DLD1 (cell line): ENCODE data around the gene PEX10.

ENCODE experiments used
- in situ Hi-C: cut with HindIII; loops from 2 replicates; pipeline ENCODE4 v1.10.0; 2017; ENCODE audit warnings: low sequenced_read_pairs

PEX10 gene

DNA sequence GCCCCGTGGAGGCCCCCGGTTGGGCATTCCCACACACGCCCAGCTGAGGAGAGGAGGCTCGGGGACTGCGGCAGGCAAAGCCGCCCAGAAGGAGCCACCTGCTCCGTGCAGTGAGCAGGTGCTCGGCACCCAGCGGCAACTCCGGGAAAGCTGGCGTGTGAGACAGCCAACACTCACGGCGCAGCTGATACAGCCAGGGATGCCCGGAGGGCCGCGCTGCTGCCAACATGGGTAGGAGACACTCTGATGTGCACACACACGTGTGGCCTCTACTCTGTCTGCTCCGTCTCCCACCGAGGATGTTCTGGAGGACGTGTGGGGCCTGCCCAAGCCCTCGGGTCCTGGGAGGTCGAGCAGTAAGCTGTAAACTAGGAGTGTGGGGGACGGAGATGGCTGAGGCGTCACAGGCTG is 33.9 kb downstream of the PEX10 start:
- in situ Hi-C loops = no loop called here

DNA sequence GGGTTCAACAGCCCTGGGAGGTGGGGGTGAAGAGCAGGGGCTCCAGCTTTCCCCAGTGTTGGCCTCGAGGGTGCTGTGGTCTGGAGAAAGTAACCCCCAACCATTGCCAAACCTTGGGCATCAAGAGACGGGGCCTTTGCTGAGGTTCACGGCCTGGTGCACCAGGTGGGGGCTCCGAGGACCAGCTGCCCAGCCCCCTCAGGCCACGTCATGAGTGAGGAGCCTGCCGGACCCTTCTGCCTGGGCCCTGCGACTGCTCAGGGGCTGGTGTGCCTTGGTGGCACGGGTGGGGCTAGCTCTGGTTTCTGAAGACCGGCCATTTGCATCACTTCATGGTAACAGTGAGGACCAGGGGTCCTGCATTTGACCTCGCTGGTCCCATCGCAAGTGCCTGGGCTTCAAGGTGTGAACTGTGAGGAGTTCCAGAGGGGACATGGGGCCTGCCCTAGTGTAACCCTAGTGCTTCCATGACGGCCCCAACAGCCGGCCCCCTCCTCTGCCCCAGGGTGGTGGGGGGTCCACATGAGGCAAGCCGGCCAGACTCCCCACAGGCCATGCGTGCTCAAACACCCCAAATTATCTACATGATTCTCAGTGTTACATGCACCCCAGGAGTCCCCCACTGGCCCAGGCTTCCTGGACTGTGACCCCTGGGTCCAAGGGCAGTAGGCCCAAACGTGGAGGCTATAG is 34.5 kb downstream of the PEX10 start:
- in situ Hi-C loops = no loop called here

DNA sequence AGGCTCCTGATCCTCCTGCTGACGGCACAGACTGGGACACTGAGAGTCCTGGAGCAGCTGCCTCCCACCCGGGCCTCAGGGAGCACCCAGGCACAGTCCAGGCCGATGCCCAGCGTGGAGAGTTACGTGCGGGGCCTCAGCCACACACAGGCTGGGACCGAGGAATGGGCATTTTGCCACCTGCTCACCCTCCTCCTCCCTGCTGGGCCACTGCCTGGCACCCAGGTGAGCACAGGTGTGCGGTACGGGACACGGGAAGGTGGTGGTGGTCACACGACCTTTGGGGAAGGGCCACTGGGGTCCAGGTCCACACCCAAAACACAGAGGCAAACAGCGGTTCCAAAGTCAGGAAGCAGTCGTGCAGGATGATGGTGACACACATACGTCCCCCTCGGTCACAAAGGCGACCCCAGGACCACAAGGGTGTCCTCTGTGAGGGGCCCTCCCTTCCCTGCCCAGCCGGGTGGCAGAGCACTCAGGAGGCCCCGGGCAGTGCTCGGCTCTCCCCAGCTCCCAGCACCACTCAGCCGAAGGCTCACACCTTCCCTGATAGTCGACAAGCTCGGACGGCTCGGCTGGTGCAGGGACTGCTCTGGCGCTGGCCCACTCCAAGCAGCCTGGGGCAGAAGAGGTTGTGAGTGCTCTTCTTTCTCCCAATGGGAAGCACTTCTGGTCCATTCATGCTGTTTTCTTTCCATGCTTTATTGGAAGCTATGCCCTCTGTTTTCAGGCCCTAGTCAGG is 35.3 kb downstream of the PEX10 start:
- in situ Hi-C loops = no loop called here

DNA sequence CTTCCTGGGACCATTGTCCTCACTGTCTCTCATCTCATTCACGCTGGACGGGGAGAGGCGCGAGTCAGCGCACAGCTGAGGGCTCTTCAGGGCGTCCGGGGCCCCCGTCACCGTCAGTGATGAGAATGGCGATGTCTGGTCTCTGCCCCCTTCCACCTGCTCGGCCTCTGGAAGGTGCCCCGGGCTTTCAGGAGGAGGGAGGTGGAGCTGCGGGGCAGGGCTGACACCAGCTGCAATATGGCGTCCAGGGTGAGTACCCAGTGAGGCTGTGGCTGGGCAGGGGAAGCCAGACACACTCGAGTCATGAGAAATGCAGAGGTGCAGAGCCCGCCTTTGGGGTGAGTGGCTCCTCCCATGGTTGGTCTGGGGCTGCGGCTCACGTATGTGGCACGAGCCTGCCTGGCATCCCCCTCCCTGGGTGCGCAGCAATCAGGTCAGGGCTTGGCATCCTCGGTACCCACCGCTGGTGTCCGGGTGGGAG is 36.1 kb downstream of the PEX10 start:
- in situ Hi-C loops = no loop called here

DNA sequence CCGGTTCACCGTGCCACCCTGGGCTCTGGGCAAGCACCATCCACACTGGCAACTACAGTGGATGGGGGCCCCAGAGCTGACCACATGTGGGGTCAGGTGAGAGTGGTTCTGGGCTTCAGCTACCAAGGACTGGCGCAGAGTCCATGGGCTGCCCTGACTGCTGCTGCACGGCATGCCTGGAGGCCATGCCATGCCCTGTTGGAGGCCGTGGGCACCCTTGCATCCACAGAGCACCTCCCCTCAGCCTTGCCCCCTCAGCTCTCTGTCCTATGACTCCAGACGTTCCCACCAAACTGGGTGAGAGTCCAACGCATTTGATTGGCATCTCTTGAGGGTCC is 36.5 kb downstream of the PEX10 start:
- in situ Hi-C loops = no loop called here

DNA sequence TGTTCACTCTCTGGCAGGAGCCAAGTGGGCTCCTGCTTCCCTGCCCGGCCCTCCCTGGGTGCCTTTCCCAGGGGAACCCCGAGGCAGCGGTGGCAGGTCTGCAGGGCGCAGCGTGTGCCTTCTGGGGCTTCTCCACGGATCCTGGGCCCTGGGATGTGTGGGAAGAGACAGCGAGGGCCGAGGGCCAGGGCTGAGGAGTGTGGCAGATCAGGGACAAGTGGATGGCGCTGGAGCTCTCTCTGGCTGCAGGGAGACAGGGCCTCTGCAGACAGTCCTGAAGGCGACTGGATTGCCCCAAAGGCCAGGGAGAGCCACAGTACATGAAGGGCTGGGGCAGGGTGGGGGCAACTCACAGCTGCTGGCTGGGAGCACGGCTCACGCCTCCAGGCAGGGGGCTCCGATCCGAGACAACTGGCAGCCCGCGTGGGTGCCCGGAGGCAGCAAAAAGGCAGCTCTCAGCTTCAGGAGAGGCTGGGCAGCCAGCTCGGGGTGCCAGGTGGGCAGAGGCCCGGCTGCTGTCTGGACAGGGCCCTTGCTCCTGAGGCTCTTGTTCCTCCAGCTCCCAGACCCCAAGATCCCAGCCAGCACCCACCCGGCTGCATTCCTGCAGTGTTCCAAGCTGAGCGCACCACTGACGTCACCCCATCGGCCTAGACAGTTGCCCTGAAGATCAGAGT is 37.0 kb downstream of the PEX10 start:
- in situ Hi-C loops = no loop called here

DNA sequence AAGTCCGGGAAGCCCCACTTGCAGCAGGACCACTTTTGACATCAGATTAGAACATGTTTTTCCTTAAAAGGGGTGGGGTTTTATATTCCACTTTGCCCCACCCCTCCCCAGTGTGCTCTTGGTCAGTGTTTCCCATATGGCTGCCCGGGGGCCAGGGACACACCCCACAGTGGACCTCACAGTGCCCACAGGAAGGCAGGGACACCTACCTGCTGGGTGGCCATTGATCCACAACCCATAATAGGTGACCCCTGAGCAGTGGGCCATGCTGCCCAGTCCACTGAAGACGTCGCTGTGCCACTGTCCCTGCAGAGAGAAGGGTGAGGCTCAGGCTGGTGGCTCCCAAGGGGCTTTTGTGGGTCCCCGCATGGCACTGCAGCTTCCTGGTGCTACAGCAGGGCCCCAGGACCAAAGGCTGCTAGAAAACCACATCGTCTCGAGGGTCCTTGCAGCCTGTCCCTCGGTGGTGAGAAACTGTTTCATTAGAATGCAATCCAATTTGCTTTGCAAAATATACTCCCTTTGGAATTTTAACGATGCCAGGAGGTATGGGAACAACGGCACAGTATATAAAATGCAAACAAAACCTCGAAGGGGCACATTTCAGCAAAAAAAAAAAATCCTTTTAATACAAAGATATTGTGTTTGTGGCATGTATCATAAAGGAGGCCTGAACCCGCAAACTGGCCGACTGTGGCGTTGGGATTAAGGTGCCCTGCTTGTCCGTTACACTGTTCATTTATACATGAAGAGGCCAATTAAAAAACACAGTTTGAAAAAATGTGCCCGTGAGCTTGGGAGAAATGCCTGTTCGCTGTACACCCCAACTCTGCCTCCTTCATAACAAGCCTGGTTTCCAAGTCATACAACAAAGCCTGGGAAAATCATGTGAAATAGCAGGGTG is 37.9 kb downstream of the PEX10 start:
- in situ Hi-C loops = no loop called here

DNA sequence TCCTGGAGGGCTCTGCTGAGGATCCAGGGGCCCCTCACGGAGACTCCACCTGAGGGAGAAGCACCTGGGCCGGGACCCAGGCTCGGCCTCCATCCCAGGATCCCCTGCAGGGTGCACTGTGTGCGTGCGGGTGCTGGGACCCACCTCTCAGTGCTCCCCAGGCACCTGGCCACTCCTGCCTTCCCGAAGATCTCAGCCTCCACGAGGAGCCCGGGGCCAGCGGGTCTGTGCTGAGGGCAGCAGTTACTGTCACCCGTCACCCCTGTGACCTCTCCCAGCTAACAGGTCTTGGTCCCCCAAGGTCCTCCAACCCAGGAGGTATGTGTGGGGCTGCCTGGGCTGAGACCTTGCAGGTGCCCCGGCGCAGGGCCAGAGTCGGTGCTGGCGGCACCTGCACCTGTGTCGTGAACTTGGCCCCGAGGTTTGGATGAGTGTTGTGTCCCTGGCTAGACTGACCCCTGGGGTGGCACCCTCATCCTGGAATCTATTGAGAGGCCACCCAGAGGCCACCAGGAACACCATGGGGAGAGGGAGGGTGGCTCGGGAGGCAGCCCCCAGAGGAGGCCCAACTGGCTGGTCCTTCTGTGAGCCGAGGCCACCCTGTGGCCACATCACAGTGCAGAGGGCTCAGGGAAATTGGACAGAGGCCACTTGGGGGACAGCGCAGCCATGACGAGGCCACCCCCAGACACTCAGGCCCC is 38.7 kb downstream of the PEX10 start:
- in situ Hi-C loops = no loop called here

DNA sequence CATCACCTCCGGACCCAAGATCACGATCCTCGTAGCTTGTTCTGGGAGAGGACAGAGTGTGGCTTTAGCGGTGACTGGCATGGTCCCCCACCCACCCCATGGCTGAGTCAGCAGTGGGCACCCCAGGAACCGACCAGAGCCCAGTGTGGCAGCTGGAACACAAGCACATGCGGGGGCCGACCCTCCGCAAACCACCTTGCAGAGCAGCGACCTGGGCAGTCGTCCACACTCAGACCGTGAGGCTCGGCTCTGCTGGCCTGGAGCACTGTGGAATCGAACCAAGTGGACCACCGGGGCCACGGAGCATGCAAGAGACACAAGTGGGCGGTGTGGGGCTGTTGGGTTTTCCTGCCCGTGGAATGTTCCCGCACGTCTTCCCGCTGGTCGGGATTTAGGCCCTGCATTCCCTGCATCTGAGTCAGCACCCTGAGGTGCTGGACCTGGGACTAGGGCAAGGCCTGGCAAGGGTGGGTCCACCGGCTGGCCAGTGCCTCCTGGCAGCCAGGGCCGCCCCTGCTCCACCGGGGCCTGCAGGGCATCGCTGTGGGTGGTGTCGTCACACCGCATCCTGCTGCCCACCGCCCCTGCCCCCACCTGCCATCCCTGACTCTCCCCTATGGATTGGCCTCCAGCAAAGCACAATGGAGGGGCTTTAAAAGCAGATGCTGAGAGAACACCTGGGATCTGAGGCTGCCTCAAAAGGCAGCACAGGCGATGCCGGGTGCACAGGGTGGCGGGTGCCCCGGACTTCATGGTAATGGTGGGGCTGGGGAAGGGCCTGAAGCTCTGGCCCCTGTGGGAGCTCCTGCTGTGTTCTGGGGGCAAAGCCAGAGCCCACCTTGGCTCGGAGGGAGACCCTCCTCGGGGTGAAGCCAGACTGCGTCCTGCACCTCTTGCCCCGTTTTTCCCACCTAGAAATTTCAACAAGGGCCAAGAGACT is 39.5 kb downstream of the PEX10 start:
- in situ Hi-C loops = no loop called here

DNA sequence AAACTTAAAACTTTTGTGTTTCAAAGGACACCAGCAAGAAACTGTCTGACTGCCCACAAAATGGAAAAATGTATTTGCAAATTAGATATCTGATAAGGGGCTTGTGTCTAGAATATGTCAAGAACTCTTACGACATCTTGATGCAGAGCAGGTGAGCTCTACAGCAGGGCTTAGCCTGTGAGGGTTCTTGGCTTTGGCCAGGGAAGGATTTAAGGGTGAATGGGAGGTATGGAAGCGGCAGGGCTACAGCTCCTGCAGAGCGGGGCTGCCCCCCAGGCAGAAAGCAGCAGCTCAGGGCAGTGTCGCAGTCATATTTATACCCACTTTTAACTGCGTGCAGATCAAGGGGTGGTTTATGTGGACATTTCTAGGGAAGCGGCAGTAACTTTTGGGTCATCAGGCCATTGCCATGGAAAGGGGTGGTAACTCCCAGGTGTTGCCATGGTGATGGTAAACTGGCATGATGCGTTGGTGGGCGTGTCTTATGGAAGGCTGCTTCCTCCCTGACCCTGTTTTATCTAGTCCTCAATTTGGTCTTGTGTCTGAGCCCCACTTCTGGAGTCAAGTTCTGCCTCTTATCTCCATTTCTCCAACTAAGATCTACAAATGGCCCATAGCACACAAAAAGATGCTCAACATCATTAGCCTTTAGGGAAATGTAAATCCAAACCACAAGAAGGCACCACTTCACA is 44.2 kb downstream of the PEX10 start:
- in situ Hi-C loops = no loop called here

DNA sequence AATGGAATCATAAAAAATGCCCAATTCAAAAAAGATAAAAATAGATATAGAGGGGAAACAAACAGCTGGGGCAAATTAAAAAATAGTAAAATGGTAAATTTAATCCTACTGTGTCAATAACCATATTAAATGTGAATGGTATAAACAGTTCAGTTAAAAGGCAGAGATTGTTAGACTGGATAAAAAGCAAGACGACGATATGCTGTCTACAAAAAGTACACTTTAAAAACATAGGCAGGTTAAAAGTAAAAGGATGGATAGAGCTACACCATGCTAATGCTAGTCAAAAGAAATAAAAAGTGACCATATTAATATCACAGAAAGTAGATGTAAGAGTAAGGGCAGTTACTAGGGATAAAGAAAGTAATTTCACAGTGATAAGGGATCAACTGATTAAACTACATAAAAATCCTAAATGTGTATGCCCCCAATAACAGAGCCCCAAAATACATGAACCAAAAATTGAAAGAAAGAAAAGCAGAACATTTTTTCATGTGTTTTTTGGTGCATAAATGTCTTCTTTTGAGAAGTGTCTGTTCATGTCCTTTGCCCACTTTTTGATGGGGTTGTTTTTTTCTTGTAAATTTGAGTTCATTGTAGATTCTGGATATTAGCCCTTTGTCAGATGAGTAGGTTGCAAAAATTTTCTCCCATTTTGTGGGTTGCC is 48.4 kb downstream of the PEX10 start:
- in situ Hi-C loops = no loop called here

DNA sequence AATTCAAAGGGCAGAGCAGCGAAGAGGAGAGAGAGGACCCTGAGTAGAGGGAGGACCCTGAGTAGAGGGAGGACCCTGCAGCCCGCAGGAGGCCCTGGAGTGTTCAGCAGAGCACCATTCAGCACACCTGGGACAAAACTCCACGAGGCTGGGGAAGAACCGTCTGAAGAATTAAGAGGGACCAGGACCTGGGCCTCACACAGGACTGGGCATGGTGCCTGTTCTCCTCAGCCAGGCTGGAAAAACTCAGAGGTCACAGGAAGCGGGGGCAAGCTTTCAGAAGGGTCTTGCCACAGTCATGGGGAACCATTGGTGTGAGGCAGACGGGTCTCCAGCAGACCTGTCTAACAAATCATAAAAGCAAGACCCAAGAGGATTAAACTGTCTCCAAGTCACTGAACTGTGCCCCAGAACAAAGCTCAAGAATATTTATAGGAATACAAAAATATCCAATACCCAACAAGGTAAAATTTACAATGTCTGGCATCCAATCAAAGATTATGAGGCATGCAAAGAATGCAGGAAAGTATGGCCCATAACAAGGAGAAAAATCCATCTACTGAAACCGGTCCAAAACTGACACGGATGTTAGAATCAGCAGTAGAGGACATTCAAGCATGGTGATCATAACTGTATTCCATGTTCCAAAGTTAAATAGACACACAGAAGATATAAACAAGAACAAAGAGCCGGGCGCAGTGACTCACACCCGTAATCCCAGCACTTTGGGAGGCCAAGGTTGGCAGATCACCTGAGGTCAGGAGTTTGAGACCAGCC is 51.6 kb downstream of the PEX10 start:
- in situ Hi-C loops = no loop called here

DNA sequence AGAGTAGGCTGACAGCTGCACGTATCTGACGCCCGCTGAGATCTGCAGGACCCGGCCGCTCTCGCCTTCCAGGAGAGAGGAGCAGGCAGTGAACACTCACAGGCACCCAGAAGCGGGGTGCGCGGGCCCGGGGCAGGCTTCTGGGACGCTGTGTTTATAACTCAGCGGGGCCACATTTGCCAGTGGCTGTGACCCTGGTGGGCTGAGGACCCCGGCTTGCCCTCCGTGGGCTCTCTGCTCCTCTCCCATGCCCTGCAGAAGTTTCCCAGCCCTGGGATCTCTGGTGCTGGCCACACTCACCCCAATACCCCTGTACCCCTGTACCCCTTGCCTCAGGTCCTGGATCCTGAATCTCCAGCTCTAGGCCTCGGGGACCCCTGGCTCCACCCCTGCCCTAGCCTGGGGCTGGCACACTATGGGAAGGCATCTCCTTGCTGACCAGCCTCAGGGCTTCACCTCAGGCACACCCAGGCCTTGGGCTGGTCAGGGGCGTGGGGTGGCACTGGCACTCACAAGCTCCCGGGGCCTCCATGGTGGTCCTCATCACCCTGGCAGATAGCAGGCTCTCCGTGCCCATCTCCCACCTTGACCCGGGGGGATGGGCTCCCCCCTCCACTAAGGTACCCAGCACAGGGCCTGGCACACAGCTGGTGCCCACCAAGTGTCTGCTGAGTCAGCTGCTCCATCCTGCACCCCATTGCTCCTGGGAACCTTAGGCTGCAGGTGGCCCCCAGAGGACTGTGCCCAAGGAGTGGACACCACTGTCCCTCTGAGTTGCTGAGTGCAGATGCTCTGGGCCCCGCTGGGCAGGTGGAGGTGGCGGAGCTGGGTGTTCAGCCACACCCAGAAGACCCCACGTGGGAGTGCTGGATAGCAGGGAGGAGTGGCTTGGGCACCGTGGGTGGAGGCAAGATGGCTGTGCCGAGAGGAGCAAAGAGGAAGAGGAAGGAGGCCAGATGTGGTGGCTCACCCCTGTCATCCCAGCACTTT is 53.4 kb downstream of the PEX10 start:
- in situ Hi-C loops = no loop called here

DNA sequence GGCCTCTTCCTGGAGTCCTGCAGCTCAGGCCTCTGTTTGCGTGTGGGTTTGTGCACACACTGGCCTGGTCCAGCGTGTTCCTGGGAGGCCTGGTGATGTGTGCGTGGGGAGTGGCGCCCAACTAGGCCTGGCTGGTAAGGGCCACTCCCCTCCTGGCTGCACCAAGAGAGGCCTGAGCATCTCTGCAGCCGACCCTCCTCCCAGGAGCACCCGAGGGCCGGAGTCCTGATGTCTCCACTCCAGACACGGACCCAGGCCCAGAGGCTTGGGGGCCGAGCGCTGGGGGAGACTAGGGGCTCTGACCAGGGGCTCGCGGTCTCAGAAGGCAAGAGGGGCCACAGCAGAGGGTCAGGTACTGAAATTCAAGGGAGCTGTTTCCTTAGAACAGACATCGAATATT is 54.3 kb downstream of the PEX10 start:
- in situ Hi-C loops = no loop called here

DNA sequence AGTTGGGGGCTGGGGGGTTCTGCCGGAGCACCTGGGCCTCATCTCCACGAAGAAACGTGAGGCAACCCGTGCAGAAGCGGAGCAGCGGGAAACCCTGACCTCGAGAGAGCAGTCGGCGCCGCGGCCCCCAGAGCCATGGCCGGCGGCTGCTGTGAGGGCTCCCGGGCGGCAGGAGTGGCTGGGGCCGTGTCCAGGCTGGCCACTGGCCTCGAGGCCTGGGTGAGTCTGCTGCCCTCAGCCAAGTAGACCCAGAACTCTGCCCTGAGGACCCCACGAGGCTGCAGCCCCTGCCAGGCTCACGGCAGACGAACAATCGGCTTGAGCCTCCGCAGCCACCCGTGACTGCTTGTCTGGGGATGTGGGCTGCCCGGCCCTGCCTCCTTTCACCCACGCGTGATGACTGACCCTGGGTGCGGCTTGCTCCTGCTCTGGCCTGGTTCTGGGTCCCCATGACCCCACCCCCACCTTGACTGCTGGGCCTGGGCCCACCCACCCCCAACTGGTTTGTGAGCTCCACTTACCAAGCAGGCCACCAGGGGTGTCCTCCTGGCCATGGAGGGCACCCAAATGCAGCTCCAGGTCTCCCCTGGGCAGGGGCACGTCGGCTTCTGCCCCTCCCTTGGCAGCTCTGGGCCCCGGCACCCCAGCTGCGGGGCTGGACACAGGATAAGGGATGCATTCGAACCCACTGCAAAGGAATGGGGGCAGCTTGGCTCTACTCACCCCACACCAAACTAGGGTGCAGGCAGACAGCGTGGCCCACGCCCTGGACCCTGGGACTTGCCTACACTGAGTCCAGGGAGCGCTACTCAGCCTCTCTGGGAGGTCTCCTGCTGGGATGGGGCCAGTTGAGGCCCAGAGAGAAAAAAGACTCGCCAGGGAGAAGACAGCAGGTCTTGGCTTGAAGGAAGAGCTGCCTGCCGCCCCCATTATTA is 55.2 kb downstream of the PEX10 start:
- in situ Hi-C loops = no loop called here
